ENCODE results near the gene SNN.

SNN gene

DNA sequence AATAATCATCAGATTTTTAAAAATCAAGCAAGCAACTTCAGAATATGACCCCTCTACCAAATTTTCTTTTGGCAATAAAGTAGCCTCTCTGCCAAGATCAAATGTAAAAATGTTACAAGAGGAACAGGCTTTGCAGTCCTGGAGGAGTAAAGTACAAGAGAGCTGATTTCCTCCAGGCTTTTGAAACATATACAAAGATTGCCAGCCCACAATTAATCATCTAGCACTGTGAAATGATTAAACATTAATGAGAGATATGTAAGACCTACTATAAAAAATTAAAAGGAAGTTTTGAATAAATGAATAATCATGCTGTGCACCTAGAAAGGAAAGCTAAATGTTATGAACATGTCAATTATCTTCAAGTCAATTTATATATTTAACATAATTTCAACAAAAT, 48.1 kb downstream of the SNN start:
- Histone ChIP-seq H3K27ac (peak overlapping the region; percentile 2; the same call in 1 of the 2 replicates), H3K27me3 (ENCODE audit: insufficient read depth, low read depth) (no peaks in the 10 kb centered on the region), H4K20me1 (ENCODE audit: insufficient read depth) (no peaks in the 10 kb centered on the region), H3K79me2 (ENCODE audit: insufficient read depth, low read depth) (peaks cover 23% of the 10 kb centered on the region; the same call in 1 of the 2 replicates), H3K36me3 (ENCODE audit: insufficient read depth) (peaks cover 22% of the 10 kb centered on the region; the same call in 1 of the 2 replicates), H3K4me2 (no peak overlapping the region), H3K9ac (no peak overlapping the region), H3K4me3 (IDR thresholded peaks at IDR 0.05; ENCODE audit: insufficient read depth, low read depth, low read length) (no peak overlapping the region), H2AFZ (ENCODE audit: low read depth) (no peak overlapping the region), H3K4me1 (ENCODE audit: low read depth, poor library complexity, severe bottlenecking) (peaks cover 40% of the 10 kb centered on the region)
- TF ChIP-seq, protein P1, sequence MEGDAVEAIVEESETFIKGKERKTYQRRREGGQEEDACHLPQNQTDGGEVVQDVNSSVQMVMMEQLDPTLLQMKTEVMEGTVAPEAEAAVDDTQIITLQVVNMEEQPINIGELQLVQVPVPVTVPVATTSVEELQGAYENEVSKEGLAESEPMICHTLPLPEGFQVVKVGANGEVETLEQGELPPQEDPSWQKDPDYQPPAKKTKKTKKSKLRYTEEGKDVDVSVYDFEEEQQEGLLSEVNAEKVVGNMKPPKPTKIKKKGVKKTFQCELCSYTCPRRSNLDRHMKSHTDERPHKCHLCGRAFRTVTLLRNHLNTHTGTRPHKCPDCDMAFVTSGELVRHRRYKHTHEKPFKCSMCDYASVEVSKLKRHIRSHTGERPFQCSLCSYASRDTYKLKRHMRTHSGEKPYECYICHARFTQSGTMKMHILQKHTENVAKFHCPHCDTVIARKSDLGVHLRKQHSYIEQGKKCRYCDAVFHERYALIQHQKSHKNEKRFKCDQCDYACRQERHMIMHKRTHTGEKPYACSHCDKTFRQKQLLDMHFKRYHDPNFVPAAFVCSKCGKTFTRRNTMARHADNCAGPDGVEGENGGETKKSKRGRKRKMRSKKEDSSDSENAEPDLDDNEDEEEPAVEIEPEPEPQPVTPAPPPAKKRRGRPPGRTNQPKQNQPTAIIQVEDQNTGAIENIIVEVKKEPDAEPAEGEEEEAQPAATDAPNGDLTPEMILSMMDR (conservative IDR thresholded peaks at IDR 0.05; ENCODE audit: low read depth, low read length): no peak

DNA sequence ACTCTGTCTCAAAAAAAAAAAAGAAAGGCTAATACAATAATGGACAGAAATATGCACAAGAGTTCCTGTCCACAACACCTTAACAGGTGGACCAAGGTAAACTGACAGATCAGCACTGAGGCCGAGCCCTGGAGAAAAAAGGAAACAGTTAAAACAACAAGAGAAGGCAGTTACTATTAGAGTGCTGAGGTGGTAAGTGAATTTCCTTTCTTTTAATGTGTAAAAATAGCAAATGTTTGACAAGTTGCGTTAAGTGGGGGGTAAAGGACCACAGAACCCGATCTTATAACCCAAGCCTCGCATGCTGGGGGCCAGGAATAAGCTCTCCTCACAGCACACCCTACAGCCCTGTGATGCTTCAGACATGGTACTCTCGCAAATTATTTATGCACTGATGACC, 49.6 kb downstream of the SNN start:
- Histone ChIP-seq H3K4me2 (no peak overlapping the region), H2AFZ (ENCODE audit: low read depth) (no peak overlapping the region), H4K20me1 (ENCODE audit: insufficient read depth) (no peaks in the 10 kb centered on the region), H3K36me3 (ENCODE audit: insufficient read depth) (peaks cover 26% of the 10 kb centered on the region; the same call in 1 of the 2 replicates), H3K4me3 (IDR thresholded peaks at IDR 0.05; ENCODE audit: insufficient read depth, low read depth, low read length) (no peak overlapping the region), H3K4me1 (ENCODE audit: low read depth, poor library complexity, severe bottlenecking) (peaks cover 48% of the 10 kb centered on the region), H3K9ac (no peak overlapping the region), H3K27ac (no peak overlapping the region), H3K27me3 (ENCODE audit: insufficient read depth, low read depth) (no peaks in the 10 kb centered on the region), H3K79me2 (ENCODE audit: insufficient read depth, low read depth) (peaks cover 32% of the 10 kb centered on the region; the same call in 1 of the 2 replicates)
- TF ChIP-seq, protein P1 (conservative IDR thresholded peaks at IDR 0.05; ENCODE audit: low read depth, low read length): no peak

DNA sequence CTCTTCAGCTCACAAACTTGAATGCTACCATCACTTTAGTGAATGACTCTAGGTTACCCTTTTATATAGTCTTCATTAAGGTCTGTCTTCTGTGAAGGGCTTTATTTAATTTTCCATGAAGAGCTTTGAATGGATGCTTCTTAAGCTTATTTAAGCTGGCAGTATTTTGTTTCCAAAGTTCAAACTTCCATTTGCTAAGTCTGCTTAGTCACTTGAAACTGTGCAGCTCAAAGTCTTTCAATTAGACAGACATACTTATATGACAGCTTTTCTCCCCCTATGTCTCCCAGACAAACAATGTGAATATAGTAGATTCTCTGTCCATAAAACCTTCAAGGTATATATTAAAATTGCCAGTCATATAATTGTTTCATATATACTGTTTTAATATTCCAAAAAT, 50.9 kb downstream of the SNN start:
- Histone ChIP-seq H2AFZ (ENCODE audit: low read depth) (no peak overlapping the region), H3K79me2 (ENCODE audit: insufficient read depth, low read depth) (peaks cover 31% of the 10 kb centered on the region; the same call in 1 of the 2 replicates), H3K9ac (no peak overlapping the region), H3K4me1 (ENCODE audit: low read depth, poor library complexity, severe bottlenecking) (peaks cover 57% of the 10 kb centered on the region), H3K27me3 (ENCODE audit: insufficient read depth, low read depth) (no peaks in the 10 kb centered on the region), H4K20me1 (ENCODE audit: insufficient read depth) (no peaks in the 10 kb centered on the region), H3K36me3 (ENCODE audit: insufficient read depth) (peaks cover 31% of the 10 kb centered on the region; the same call in 1 of the 2 replicates), H3K27ac (peak overlapping the region; percentile 7; the same call in 1 of the 2 replicates), H3K4me2 (no peak overlapping the region), H3K4me3 (IDR thresholded peaks at IDR 0.05; ENCODE audit: insufficient read depth, low read depth, low read length) (no peak overlapping the region)
- TF ChIP-seq, protein P1 (conservative IDR thresholded peaks at IDR 0.05; ENCODE audit: low read depth, low read length): no peak

DNA sequence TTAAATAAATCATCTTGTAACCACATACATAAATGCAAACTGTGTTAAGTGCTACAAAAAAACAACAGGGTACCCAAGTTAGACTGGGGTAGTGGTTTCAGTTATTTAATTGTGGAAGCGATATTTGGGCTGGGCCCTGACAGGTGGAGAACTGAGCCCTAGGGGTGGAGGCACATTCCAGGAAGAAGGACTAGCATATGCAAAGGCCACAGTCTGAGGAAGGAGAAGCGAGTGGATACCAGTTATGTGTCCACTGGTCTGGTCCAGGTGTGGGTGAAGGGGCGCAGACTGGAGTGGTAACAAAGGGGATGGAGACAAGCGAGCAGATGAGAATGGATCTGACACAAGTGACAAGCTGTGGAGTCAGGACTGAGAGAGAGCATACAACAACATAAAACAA, 51.5 kb downstream of the SNN start:
- H3K27me3 ChIP-seq (ENCODE audit: insufficient read depth, low read depth): no peaks in the 10 kb centered on the region
- no peak overlapping the region for H3K4me3 ChIP-seq (IDR thresholded peaks at IDR 0.05; ENCODE audit: insufficient read depth, low read depth, low read length)
- TF ChIP-seq, protein P1 (conservative IDR thresholded peaks at IDR 0.05; ENCODE audit: low read depth, low read length): no peak
- H3K36me3 ChIP-seq (ENCODE audit: insufficient read depth): peaks cover 37% of the 10 kb centered on the region; the same call in 1 of the 2 replicates
- peaks cover 33% of the 10 kb centered on the region; the same call in 1 of the 2 replicates for H3K79me2 ChIP-seq (ENCODE audit: insufficient read depth, low read depth)
- H2AFZ ChIP-seq (ENCODE audit: low read depth): no peak overlapping the region
- H3K9ac ChIP-seq: no peak overlapping the region
- H3K4me1 ChIP-seq (ENCODE audit: low read depth, poor library complexity, severe bottlenecking): peaks cover 58% of the 10 kb centered on the region
- no peaks in the 10 kb centered on the region for H4K20me1 ChIP-seq (ENCODE audit: insufficient read depth)
- H3K4me2 ChIP-seq: no peak overlapping the region
- no peak overlapping the region for H3K27ac ChIP-seq

Measured in KMS-11 (cell line).